Glutamatergic neuron (in vitro differentiated cells): ENCODE measurements around the gene AFAP1. TPM values are rescaled to one million over a fixed set of nuclear protein-coding genes. Genes with fewer than 3 reads are reported as not detected.

Experiments
- DNase-seq: peaks from one replicate; pipeline ENCODE4 v3.0.0; 2022
- H3K27ac Mint-ChIP-seq: one replicate; pipeline ENCODE4 v1.8.0; 2020; ENCODE audit warnings: mild to moderate bottlenecking, mixed read lengths, inconsistent platforms; ENCODE audit not compliant: unreplicated experiment
- H3K27me3 Mint-ChIP-seq: one replicate; pipeline ENCODE4 v1.8.0; 2020; ENCODE audit warnings: mild to moderate bottlenecking, moderate library complexity, mixed read lengths, inconsistent platforms; ENCODE audit not compliant: unreplicated experiment
- H3K36me3 Mint-ChIP-seq: one replicate; pipeline ENCODE4 v1.8.0; 2020; ENCODE audit warnings: mild to moderate bottlenecking, mixed read lengths, inconsistent platforms; ENCODE audit not compliant: unreplicated experiment
- H3K4me1 Mint-ChIP-seq: one replicate; pipeline ENCODE4 v1.8.0; 2020; ENCODE audit warnings: mild to moderate bottlenecking, low read depth, mixed read lengths, inconsistent platforms; ENCODE audit not compliant: unreplicated experiment
- H3K4me3 Mint-ChIP-seq: one replicate; pipeline ENCODE4 v1.8.0; 2020; ENCODE audit warnings: mild to moderate bottlenecking, mixed read lengths, inconsistent platforms; ENCODE audit not compliant: unreplicated experiment
- H3K9me3 Mint-ChIP-seq: one replicate; pipeline ENCODE4 v1.8.0; 2020; ENCODE audit warnings: mild to moderate bottlenecking, moderate library complexity, mixed read lengths, inconsistent platforms; ENCODE audit not compliant: unreplicated experiment
- total RNA-seq: library from RNA; stranded (reverse); fragmentation: NEBNext Ultra II Directional; extraction: Animal tissue kit (Norgen Biotek cat#: 25700); gene quantifications from one replicate; pipeline ENCODE4 v1.2.1, GENCODE V29; 2021; ENCODE audit not compliant: unreplicated experiment
- TF ChIP-seq, protein P1 (sequence below): fragments of 200-600 bp; sonication (generic); IDR thresholded peaks from one replicate; pipeline ENCODE4 v1.5.0; 2021; ENCODE audit not compliant: partially characterized antibody, unreplicated experiment

The AFAP1 gene
- total RNA-seq, 1 donor from 2014 or later: 528 TPM

DNA sequence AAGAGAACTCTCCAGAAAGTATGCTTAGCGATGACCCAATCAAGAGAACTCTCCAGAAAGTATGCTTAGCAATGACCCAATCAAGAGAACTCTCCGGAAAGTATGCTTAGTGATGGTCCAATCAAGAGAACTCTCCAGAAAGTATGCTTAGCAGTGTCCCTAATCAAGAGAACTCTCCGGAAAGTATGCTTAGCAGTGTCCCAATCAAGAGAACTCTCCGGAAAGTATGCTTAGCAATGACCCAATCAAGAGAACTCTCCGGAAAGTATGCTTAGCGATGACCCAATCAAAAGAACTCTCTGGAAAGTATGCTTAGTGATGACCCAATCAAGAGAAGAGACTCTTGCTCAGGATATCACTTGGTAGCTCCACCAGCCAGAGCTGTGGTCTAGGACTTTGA, 92.5 kb downstream of the AFAP1 start:
- TF ChIP-seq, protein P1, sequence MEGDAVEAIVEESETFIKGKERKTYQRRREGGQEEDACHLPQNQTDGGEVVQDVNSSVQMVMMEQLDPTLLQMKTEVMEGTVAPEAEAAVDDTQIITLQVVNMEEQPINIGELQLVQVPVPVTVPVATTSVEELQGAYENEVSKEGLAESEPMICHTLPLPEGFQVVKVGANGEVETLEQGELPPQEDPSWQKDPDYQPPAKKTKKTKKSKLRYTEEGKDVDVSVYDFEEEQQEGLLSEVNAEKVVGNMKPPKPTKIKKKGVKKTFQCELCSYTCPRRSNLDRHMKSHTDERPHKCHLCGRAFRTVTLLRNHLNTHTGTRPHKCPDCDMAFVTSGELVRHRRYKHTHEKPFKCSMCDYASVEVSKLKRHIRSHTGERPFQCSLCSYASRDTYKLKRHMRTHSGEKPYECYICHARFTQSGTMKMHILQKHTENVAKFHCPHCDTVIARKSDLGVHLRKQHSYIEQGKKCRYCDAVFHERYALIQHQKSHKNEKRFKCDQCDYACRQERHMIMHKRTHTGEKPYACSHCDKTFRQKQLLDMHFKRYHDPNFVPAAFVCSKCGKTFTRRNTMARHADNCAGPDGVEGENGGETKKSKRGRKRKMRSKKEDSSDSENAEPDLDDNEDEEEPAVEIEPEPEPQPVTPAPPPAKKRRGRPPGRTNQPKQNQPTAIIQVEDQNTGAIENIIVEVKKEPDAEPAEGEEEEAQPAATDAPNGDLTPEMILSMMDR: no peak
- Mint-ChIP-seq H3K36me3 (peaks cover 26% of the 10 kb centered on the region), H3K4me3 (peak overlapping the region; percentile 76), H3K27ac (peak overlapping the region; percentile 94), H3K27me3 (peaks cover 63% of the 10 kb centered on the region), H3K4me1 (peaks cover 81% of the 10 kb centered on the region), H3K9me3 (peaks cover 60% of the 10 kb centered on the region)
- no peak for DNase-seq

DNA sequence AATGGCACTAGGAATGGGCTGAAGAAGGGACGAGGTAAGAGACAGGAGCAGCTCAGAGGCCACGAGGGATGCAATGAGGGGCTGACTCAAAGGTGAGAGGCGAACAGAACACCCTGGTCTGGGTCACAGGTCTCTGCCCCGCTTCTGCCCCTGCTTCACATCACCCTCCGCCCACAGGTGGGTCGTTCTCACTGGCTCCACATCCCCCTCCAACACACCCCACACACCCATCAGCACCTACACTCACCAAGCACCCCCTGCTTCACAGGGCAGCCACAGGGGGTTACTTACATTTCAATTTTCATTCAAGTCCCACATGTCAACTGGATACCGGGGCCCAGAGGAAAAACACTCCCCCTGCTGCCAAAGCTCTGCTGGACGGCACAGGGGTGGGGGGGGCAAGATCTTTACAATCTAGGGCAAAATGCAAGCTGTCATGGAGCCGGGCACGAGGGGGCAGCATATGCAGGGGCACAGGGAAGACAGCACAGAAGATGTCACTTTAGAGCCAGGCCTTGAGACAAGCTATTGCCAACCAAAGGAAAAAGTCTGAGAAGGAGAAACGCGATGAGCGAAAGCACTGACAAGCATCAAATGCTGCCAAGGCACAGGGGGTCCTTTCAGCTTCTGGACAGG, 94.0 kb downstream of the AFAP1 start:
- TF ChIP-seq, protein P1: no peak
- DNase-seq: no peak
- H3K27ac Mint-ChIP-seq: peak overlapping the region; percentile 80
- H3K4me3 Mint-ChIP-seq: peak overlapping the region; percentile 39
- peaks cover 53% of the 10 kb centered on the region for H3K27me3 Mint-ChIP-seq
- peaks cover 16% of the 10 kb centered on the region for H3K36me3 Mint-ChIP-seq
- peaks cover 59% of the 10 kb centered on the region for H3K9me3 Mint-ChIP-seq
- H3K4me1 Mint-ChIP-seq: peaks cover 81% of the 10 kb centered on the region

DNA sequence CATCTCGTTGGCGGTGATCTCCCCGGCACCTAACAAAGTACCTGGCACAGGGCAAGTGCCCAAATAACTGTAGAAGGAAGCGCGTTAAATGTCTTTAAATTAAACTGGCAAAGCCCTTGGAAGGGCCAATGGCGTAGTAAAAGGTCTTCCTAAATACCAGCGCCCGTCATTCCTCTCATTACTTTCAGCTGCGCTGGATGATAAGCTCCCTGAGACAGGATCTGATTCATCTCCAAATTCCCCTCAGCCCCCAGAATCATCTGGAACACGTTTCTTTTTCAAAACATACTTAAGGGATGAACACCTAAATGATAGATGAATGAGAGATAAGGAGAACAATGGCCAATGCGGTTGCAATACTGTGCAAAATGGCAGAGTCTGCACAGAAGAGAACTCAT, 95.1 kb downstream of the AFAP1 start:
- Mint-ChIP-seq H3K4me1 (peaks cover 73% of the 10 kb centered on the region), H3K27ac (peak overlapping the region; percentile 84), H3K27me3 (peaks cover 44% of the 10 kb centered on the region), H3K36me3 (peaks cover 8% of the 10 kb centered on the region), H3K4me3 (peak overlapping the region; percentile 70), H3K9me3 (peaks cover 52% of the 10 kb centered on the region)
- no peak for DNase-seq
- TF ChIP-seq, protein P1: no peak

DNA sequence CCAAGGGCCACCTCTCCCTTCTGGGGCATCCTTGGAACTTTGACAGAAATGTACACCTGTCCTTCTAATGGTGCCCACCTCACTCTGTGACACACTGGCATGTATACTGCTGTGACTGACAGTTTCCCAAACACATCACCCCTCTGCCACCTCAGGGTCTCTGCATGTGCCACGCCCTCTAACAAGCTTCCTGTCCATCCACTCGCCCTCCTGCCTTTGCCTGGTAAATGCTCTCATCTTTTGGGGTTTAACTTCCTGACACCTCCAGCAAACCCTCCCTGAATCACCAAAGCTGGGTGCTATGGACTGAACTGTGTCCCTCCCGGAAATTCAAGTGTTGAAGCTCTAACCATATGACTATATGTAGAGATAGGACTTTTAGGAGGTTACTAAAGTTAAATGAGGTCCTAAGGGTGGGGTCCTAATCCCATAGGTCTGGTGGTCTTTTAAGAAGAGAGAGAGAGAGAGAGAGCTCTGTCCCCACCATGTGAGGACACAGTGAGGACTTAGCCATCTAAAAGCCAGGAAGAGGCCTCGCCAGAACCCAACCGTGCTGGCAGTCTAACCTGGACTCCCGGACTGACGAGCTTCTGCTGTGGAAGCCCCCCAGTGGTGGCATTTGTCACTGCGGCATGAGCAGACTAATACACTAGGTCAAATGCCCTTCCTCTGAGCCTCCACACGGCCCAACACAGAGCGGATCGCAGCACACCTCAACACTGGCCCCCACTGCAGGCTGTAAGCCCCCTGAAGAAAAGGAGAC, 95.6 kb downstream of the AFAP1 start:
- Mint-ChIP-seq H3K4me3 (peak overlapping the region; percentile 70), H3K27ac (peak overlapping the region; percentile 84), H3K4me1 (peaks cover 68% of the 10 kb centered on the region)

More for the DNA sequence above, 95.6 kb downstream of the AFAP1 start:
- Mint-ChIP-seq H3K9me3 (peaks cover 46% of the 10 kb centered on the region), H3K27me3 (peaks cover 39% of the 10 kb centered on the region), H3K36me3 (peaks cover 8% of the 10 kb centered on the region)
- peak; percentile 87 for DNase-seq
- TF ChIP-seq, protein P1: peak; percentile 76
